Fibroblast of skin of scalp (primary cell): ENCODE results near the gene CLPTM1.

Source experiments
- DNase-seq: peaks from one replicate; pipeline ENCODE4 v3.0.0-alpha.2; 2013

Gene CLPTM1

DNA sequence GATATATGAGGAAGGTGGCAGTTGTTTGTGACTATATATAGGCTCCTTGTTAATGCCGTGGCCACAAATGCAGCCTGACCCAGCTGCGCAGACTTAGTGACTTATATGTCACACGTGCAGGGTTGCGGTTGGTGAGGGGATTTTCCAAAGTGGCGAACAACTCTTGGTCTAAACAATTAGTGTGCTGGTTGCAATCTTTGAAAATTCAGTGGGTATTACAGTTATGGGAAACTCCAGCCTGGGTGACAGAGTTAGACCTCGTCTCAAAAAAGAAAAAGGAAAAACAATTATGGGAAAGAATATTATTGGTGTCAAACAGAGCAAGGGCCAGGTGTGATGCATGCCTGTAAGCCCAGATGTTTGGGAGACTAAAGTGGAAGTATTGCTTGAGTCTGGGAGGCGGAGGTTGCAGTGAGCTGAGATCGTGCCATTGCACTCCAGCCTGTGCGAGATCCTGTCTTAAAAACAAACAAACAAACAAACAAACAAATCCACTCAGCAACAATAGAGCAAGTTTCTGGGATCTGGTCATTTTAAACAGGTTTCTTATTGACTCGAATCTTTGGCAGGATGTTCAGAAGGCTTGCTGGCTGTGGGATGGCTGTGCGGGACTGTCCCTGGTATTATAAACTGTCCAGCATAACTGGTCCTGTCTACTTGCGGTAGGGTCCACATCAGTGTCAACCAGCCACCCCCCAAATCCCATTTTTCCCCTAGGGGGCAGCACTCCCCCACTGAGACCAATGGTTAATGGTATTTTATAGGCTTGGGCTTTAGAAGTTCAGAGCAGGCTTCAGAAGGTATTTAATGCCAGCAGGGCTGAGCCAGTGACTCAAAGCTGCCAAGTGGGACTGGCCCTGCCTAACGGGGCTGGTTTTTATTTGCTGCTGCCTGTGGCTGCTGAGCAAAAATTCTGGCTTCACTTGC, 61.5 kb downstream of the CLPTM1 start:
- peak; percentile 81 for DNase-seq

DNA sequence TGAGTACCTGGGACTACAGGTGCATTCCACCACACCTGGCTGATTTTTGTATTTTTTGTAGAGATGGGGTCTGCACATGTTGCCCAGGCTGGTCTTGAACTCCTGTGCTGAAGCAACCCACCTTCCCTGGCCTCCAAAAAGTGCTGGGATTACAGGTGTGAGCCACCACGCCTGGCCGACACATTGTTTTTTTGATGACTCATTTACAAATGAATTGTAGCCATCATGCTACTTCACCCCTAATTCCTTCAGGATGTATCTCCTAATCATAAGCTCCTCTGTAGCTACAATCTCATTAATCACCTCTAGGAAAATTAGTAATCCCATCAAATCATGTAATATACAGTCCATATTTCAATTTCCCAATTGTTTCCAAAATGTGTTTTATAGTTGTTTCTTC, 64.0 kb downstream of the CLPTM1 start:
- no peak for DNase-seq

DNA sequence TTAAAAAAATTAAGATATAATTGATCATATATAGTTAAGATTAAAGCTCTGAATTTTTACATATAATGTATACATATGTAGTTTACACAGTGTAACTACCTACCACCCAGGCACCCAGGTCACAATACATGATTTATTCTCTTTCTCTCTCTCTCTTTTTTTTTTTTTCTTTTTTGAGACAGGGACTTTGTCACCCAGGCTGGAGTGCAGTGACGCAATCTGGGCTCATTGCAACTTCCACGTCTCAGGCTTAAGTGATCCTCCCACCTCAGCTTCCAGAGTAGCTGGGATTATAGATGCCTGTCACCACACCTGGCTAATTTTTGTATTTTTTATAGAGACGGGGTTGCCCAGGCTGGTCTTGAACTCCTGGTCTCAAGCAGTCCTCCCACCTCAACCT, 64.9 kb downstream of the CLPTM1 start:
- no peak for DNase-seq

DNA sequence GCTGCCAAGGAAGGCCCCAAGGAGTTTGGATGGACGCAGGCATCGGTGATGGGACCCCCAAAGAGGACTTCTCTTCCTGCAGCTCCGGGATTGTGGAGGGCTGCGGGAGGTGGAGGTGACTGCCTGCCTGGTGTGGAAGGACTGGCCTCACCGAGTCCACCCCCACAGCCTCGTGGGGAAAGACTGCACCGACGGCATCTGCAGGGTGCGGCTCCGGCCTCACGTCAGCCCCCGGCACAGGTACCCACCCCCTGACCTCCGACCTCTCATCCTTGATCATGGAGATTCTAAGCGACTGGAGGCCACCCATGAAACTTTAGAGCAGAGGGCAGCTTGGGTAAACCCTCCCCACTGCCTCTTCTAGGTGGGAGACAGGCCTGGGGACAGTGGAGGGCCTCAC, 66.8 kb downstream of the CLPTM1 start:
- DNase-seq, result no peak

DNA sequence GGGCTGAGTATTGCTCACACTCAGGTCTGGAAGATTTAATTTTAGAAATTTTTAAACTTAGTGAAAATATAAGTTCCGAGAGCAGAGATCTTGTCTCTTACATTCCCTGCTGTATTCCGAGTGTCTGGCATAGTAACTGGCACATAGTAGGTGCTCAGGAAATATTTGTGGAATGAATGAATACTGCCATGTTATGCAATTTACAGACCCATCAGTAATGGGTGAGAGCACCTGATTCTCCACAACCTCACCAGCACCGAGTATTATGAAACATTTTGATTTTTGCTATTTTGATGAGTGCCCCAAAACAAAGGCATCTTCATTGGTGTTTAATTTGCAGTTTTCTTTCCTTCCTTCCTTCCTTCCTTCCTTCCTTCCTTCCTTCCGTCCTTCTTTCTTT, 67.9 kb downstream of the CLPTM1 start:
- no peak for DNase-seq

DNA sequence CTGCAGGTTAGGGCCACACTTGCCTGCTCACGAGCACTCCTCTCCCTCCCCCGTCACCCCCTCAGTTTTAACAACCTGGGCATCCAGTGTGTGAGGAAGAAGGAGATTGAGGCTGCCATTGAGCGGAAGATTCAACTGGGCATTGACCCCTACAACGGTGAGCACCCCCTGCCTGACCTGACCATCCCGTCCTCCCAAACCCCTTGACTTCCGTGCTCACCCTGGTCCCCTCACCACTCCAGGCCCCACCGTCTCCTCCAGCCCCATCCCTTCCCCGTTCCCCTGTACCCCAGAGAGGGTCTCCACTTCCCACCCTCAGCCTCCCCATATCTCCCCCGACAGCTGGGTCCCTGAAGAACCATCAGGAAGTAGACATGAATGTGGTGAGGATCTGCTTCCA, 70.1 kb downstream of the CLPTM1 start:
- no peak for DNase-seq

DNA sequence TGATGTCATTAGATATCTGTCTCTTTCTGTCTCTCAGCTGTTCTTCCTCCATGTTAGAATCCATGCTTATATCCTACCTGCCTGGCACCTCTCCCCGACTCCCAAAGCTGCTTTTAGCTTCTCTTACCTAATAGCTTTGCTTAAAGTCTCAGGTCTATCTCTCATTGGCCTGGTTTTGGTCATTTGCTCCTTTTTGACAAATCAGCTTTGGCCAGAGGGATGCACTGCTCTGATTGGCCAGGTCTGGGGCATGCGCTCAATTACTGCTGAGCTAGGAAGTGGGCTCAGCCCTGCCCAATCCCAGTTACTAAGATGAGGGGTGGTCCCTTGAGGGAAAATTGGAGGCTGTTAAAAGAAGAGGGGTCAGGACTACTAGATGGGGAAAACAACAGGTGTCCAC, 72.2 kb downstream of the CLPTM1 start:
- no peak for DNase-seq

DNA sequence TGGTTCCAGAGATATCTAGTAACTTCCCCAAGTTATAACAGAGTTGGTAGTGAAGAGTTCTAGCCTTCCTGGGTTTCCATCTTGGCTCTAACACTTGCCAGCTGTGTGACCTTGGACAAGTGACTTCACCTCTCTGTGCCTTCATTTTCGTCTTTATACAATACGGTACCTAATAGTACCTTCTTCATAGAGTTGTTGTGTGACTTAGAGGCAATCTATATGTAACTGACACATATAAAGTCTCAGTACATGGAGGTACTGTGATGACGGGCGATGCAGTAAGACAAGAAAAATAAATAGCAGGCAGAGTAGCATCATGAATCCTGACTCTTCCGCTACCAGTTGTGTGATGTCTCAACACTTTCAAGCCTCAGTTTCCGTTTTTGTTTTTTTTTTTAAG, 75.6 kb downstream of the CLPTM1 start:
- no peak for DNase-seq

DNA sequence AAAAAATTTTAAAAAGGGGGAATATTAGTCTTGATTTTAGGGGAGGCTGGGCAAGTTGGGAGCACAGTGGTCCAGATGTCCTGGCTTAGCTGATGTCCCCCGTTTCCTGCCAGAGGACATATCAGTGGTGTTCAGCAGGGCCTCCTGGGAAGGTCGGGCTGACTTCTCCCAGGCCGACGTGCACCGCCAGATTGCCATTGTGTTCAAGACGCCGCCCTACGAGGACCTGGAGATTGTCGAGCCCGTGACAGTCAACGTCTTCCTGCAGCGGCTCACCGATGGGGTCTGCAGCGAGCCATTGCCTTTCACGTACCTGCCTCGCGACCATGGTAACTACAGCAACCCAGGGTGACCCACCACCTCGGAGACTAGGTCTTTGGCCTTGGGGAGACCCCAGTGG, 77.2 kb downstream of the CLPTM1 start:
- no peak for DNase-seq

DNA sequence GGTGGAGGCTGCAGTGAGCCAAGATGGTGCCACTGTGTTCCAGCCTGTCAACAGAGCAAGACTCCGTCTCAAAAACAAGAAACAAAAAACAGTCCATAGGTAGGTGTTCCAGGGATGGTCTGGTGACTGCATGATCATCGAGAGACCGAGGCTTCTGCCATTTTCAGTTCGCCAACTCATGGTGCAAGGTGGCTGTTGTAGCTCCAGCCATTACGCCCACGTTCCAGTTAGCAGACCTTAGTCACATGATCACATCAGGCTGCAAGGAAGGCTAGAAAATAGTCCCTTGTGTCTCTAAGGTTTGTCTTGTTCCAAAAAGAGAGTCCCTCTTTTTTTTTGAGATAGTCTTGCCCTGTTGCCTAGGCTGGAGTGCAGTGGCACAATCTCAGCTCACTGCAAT, 80.6 kb downstream of the CLPTM1 start:
- DNase-seq, result no peak

DNA sequence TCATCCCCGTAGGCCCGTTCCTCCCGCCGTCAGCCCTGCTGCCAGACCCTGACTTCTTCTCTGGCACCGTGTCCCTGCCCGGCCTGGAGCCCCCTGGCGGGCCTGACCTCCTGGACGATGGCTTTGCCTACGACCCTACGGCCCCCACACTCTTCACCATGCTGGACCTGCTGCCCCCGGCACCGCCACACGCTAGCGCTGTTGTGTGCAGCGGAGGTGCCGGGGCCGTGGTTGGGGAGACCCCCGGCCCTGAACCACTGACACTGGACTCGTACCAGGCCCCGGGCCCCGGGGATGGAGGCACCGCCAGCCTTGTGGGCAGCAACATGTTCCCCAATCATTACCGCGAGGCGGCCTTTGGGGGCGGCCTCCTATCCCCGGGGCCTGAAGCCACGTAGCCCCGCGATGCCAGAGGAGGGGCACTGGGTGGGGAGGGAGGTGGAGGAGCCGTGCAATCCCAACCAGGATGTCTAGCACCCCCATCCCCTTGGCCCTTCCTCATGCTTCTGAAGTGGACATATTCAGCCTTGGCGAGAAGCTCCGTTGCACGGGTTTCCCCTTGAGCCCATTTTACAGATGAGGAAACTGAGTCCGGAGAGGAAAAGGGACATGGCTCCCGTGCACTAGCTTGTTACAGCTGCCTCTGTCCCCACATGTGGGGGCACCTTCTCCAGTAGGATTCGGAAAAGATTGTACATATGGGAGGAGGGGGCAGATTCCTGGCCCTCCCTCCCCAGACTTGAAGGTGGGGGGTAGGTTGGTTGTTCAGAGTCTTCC, 82.4 kb downstream of the CLPTM1 start:
- DNase-seq, result no peak

DNA sequence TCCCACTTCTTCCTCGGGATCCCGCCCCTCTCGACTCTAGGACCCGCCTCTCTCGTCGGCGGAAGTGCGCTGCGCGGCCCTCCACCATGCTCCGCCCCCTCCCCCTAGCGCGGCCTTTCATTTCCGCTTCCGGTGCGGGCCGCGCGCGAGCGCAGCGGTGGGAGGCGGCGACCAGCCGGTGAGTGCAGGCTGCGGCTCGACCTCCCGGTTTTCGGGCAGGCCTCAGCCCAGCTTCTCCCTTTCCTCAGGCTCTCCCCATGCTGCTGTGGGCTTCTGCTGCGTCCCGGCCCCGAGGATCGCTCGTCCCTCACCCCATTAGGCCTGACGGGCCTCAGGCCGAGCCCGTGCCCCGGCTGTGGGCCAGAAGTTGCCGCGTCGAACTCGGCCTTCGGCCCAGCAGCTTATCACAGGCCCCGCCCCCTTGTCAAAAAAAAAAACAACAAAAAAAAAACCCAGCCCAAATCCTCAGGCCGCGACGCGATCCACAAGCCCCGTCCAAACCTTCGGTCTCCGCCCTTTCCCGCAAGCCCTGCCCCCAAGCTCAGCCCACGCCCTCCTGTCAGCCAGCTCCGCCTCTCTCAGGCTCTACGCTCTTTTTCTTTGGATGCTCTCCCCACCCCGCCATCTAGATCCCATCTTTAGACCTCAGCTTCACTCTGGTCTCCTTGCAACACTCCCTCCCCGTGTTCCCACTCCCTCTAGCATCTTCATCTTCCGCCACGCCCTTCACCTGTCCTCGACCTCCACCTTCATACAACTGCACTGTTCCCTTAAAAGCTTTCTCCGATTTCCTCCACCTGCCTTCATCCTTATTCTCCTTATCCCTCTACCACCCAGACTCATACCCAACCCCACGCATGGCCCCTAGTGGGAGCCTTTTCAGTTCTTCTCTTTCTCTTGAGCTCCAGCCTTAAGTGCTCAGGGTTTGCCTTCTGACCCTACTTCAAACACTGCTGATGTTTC, 84.0 kb downstream of the CLPTM1 start, which contains the start of gene CLASRP:
TSS of gene CLASRP (plus strand) at position 115 of the 963 bp plus-strand sequence. CDS start 1,168 bp downstream, outside the sequence.
- peak; percentile 91 for DNase-seq

DNA sequence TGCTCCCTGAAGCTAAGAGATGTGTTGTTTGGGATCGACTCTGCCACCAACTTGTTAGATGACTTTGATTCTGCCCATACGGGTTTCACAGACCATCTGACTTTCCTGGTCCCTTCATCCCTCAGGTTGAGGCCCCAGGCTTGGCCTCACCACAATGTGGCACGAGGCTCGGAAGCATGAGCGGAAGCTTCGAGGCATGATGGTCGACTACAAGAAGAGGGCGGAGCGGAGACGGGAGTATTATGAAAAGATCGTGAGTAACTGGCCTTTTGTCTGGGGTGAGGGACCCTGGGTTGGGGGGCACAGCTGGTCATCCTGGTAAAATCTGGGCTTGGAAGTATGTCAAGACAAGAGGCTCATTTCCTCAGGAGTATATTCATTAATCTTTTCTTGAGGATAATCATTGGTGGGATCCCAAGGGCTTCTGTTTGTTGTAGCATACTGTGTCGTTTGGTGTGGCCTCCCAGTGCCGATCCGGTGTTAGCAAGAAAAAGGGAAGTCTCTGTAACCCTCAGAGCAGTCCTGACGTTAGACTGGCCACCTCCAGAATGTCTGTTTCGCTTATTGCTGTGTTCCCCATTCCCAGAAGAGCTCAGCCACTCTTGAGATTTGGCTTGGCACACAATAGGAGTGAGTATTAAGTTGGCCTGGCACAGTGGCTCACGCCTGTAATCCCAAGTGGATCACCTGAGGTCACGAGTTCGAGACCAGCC, 85.0 kb downstream of the CLPTM1 start:
- no peak for DNase-seq

DNA sequence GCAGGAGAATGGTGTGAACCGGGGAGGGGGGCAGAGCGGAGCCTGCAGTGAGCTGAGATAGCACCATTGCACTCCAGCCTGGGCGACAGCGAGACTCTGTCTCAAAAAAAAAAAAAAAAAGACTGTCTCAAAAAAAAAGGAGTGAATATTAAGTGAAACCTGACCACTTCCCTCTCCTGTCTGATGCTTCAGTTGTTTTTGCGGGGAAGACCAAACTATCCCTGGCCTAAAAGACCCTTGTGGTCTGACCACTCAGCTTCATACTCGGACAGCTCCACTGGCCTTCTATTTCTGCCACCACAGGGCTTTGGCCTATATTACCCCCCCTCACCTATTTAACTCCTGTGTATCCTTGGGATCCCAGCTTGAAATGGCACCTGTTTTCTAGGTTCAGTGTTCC, 85.9 kb downstream of the CLPTM1 start:
- no peak for DNase-seq
